GM19239 (cell line): ENCODE data around the gene CELSR3.

Source experiments
- DNase-seq: peaks from one replicate; pipeline ENCODE4 v3.0.0; 2011; ENCODE audit warnings: low spot score; ENCODE audit not compliant: insufficient read length
- FAIRE-seq: peaks from 2 replicates; lab custom pipeline; 2011; peaks lifted over from hg19 to GRCh38; lab: Jason Lieb, UNC

CELSR3 gene

GRCh38 chr3:48662145-48662752, 437 bp downstream of the CELSR3 start:
- DNase-seq, result no peak
- FAIRE-seq, result no peak

- FAIRE-seq, result no peak
- peak; percentile 79 for DNase-seq
Observed at GRCh38 chr3:48661501-48662144, 1.1 kb downstream of the CELSR3 start.

DNA sequence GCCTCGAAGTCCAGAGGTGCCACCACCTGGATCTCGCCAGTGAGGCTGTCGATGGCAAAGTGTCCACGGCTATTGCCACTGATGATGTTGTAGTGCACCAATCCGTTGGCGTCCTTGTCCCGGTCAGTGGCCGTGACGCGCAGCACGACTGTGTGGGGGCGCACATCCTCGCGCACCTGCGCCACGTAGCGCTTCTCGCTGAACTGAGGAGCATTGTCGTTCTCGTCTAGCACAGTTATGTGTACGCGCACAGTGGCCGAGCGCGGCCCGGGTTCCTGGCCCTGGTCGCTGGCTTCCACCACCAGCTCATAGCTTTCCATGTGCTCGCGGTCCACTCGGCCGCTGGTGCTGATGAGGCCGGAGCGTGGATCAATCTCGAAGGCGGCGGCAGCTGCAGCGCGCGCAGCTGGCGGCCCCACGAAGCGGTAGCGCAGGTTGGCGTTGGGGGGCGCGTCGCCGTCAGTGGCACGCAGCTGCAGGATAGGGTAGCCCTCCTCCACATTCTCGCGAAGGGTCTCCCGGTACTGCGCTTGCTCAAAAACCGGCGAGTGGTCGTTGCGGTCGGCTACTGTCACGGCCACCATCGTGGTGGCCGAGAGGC, 1.8 kb downstream of the CELSR3 start:
- FAIRE-seq (no peak), DNase-seq (no peak)

DNA sequence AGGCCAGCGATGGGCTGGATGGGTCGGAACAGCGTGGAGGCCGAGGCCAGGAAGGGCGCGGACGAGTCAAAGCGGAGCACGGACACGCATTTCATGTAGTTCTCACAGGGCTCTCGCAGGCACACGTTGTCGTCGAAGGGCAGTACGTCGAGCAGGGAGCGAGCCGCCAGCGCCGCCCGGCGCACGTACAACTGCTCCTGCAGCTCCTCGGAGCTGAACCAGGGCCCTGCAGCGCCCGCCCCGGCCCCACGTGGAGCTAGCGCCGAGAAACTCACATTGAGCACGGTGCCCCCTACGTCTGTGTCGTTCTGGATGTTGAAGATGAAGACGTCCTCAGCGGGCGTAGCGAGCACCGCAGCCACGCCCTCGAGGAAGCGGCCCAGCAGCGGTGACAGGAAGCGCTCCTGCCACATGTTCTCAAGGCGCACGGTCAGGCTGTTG, 5.8 kb downstream of the CELSR3 start:
- DNase-seq, result no peak
- no peak for FAIRE-seq

DNA sequence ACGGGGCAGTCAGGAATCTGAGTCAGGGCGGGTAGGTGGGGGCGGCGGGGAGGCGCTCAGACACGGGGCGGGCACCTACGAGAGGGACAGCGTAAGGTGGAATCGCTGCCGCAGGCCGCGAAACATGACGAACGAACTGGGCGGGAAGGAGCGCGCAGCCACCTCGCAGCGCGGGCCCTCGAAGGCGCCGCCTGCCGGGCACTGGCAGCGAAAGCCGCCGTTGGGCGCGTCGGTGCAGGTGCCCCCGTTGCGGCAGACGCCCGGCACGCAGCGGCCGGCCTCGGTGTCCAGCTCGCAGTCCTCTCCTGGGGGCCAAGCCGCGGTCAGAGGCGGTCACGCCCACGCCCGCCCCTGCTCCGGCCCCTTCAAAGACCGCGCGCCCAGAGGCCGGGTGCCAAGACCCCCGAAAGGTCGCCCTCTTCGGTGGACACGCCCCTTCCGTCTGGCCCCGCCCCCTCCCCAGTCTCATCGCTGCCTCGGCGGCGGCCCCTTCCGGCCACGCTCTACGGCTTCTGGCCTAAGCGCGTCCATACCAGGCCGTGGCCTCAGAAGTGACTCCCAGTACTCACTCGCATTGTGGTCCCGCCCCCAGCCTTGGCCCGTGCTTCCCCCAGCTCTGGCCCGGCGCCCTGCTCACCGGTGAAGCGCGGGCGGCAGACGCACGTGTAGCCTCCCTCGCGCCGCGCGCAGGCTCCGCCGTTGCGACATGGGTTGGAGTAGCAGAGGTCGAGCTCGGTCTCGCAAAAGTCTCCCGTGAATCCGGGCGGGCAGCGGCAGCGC, 6.4 kb downstream of the CELSR3 start:
- DNase-seq, result peak; percentile 95
- FAIRE-seq, result peak; percentile 87

- FAIRE-seq, result no peak
- no peak for DNase-seq
Observed at GRCh38 chr3:48655606-48656005, 7.1 kb downstream of the CELSR3 start.

GRCh38 chr3:48655063-48655462, 7.6 kb downstream of the CELSR3 start:
- FAIRE-seq (no peak), DNase-seq (no peak)

GRCh38 chr3:48652923-48653715, 9.6 kb downstream of the CELSR3 start:
- FAIRE-seq (no peak), DNase-seq (no peak)

GRCh38 chr3:48651771-48652170, 10.9 kb downstream of the CELSR3 start:
- DNase-seq (no peak), FAIRE-seq (no peak)

- no peak for FAIRE-seq
Observed at GRCh38 chr3:48650723-48651122, 12.0 kb downstream of the CELSR3 start.

DNA sequence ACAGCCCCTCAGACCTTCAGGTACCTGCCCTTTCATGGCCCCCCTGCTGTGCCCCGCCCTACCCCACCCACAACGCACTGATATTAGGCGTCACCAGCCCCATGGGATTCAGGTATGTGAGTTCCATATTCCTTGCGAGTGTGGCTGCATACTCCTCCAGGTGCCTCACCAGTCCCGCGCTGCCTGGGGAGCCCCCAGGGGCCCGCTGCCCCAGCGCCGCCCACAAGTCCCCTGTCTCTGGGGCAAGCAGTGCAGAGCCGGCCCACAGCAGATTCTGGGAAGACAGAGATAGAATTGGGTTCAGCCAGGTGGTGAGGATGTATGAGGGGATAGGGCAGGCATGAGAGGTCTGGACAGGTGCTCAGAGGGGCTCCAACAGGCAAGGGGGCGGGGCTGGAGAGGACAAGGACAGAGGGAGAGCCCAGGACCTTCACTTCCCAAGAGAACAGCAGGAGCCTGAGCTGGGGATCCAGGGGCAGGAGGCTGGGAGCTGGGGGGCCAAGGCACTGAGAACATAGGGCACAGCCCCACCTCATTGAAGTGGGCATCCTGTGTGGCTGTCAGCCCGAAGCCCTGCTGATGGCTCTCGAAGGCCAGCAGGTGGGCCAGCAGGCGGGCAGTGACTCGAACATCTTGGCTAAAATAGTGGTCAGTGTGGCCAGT, 14.4 kb downstream of the CELSR3 start:
- FAIRE-seq, result no peak
- DNase-seq, result no peak

More at GRCh38 chr3:48650723-48651122, 12.0 kb downstream of the CELSR3 start:
- no peak for DNase-seq

DNA sequence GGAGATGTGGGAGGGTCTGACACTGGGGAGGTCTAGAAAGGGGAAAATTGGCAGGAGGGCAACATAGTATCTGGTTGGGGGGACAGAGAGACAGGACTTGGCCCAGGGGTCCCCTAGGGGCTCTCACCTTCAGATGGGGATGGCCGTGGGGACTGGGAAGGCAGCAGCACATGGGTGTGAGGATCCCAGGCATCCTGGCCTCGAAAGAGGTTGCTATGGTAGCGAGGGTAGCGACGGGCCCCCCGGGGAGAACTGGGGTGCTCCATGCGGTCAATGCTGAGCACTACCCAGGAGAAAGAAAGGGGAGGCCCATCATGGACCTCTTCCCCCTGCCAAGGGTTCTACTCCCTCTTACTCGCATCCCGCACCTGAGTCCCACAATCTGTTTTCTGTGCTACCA, 15.0 kb downstream of the CELSR3 start:
- DNase-seq (no peak), FAIRE-seq (no peak)

- FAIRE-seq, result no peak
Observed at GRCh38 chr3:48644898-48645760, 17.6 kb downstream of the CELSR3 start.

GRCh38 chr3:48642605-48643004, 20.1 kb downstream of the CELSR3 start:
- no peak for DNase-seq
- FAIRE-seq, result no peak

More at GRCh38 chr3:48644898-48645760, 17.6 kb downstream of the CELSR3 start:
- no peak for DNase-seq

GRCh38 chr3:48641396-48641795, 21.3 kb downstream of the CELSR3 start:
- FAIRE-seq, result no peak
- DNase-seq, result no peak

- FAIRE-seq, result no peak
- no peak for DNase-seq
Observed at GRCh38 chr3:48639944-48640606, 22.6 kb downstream of the CELSR3 start.

GRCh38 chr3:48637305-48637704, 25.4 kb downstream of the CELSR3 start:
- FAIRE-seq, result no peak
- no peak for DNase-seq

GRCh38 chr3:48636149-48636655, 26.5 kb downstream of the CELSR3 start:
- FAIRE-seq, result no peak
- DNase-seq, result no peak
